ENCODE data around the gene DTNA.

GRCh38 chr18:34772887-34773286 lies 62.8 kb downstream of the DTNA start:
- TF ChIP-seq TCF12 (IDR thresholded peaks at IDR 0.05; ENCODE audit: low read depth) (no peak), CEBPB (IDR thresholded peaks at IDR 0.05) (no peak), NFIC (IDR thresholded peaks at IDR 0.05) (no peak), CREB1 (IDR thresholded peaks at IDR 0.05; ENCODE audit: low read depth) (no peak), EP300 (IDR thresholded peaks at IDR 0.05; ENCODE audit: borderline replicate concordance) (no peak), TAF1 (IDR thresholded peaks at IDR 0.05; ENCODE audit: low read depth) (no peak), RAD21 (IDR thresholded peaks at IDR 0.05; ENCODE audit: low read depth) (no peak), ZBTB7A (IDR thresholded peaks at IDR 0.05; ENCODE audit: low read depth) (no peak), EGR1 (IDR thresholded peaks at IDR 0.05) (no peak)
- TF ChIP-seq, protein P1, sequence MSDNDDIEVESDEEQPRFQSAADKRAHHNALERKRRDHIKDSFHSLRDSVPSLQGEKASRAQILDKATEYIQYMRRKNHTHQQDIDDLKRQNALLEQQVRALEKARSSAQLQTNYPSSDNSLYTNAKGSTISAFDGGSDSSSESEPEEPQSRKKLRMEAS (IDR thresholded peaks at IDR 0.05): no peak
- TF ChIP-seq, protein P2, sequence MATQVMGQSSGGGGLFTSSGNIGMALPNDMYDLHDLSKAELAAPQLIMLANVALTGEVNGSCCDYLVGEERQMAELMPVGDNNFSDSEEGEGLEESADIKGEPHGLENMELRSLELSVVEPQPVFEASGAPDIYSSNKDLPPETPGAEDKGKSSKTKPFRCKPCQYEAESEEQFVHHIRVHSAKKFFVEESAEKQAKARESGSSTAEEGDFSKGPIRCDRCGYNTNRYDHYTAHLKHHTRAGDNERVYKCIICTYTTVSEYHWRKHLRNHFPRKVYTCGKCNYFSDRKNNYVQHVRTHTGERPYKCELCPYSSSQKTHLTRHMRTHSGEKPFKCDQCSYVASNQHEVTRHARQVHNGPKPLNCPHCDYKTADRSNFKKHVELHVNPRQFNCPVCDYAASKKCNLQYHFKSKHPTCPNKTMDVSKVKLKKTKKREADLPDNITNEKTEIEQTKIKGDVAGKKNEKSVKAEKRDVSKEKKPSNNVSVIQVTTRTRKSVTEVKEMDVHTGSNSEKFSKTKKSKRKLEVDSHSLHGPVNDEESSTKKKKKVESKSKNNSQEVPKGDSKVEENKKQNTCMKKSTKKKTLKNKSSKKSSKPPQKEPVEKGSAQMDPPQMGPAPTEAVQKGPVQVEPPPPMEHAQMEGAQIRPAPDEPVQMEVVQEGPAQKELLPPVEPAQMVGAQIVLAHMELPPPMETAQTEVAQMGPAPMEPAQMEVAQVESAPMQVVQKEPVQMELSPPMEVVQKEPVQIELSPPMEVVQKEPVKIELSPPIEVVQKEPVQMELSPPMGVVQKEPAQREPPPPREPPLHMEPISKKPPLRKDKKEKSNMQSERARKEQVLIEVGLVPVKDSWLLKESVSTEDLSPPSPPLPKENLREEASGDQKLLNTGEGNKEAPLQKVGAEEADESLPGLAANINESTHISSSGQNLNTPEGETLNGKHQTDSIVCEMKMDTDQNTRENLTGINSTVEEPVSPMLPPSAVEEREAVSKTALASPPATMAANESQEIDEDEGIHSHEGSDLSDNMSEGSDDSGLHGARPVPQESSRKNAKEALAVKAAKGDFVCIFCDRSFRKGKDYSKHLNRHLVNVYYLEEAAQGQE (IDR thresholded peaks at IDR 0.05; ENCODE audit: low read depth): no peak
- TF ChIP-seq, protein P3, sequence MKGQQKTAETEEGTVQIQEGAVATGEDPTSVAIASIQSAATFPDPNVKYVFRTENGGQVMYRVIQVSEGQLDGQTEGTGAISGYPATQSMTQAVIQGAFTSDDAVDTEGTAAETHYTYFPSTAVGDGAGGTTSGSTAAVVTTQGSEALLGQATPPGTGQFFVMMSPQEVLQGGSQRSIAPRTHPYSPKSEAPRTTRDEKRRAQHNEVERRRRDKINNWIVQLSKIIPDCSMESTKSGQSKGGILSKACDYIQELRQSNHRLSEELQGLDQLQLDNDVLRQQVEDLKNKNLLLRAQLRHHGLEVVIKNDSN (IDR thresholded peaks at IDR 0.05): no peak
